CD4-positive, alpha-beta T cell treated with Interleukin-15 for 1 hour (primary cell): ENCODE data around the gene SERPINA7.
"Not testable (repeated sequence)": the region's sequence is repeated elsewhere in the genome, so short reads cannot be mapped to it uniquely, and the experiment has no call there.

Experiments
- DNase-seq: peaks from one replicate; pipeline ENCODE4 v3.0.0-alpha.2; 2020

The SERPINA7 gene

GRCh38 chrX:106038625-106039024 is at the start of gene SERPINA7:
SERPINA7 (minus strand) TSS chrX:106038727; CDS start chrX:106037058, 1,669 bp downstream.
- no peak for DNase-seq

GRCh38 chrX:106069048-106069447 is 30.5 kb upstream of the SERPINA7 start:
- no peak for DNase-seq

- no peak for DNase-seq
Measured at GRCh38 chrX:106050054-106050453, 11.5 kb upstream of the SERPINA7 start.

DNA sequence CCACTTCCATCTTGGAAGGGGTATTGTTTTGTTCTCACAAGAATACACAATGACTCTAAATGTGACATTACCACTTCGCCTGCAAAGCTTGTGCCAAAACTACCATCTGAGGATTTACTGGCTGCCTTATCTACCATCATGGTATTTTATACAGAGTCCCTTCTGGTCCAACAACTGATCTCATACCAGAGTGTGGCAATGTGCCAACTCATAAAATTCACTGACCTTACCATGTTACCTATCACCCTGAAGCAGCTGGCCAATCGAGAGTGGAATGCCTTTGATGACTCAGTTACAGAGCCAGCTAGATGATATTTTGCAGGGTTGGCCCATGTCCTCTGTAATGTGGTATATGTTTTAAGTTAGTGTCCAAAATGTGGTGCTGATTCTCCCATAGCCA is 3.8 kb upstream of the SERPINA7 start:
- no peak for DNase-seq

GRCh38 chrX:106040861-106041260 is 2.3 kb upstream of the SERPINA7 start:
- no peak for DNase-seq

DNA sequence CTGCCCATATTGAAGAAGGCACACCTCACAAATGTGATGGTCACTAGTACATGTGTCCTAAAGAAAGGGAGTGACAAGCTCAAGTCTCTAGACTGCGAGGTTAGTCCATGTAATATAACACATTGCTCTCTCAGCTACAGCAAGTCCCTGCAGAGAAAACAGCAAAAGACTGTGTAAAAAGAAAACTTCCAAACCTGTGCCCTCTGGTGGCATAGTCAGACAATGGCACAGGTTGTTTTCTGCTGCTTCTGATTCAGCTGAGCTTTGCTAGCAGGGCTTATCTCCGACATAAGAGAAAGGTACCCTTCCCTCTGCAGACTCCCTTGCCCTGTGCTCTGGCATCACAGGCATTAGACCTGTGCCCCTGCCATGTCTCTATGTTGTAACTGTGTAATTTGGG is 1.4 kb upstream of the SERPINA7 start:
- DNase-seq = no peak

DNA sequence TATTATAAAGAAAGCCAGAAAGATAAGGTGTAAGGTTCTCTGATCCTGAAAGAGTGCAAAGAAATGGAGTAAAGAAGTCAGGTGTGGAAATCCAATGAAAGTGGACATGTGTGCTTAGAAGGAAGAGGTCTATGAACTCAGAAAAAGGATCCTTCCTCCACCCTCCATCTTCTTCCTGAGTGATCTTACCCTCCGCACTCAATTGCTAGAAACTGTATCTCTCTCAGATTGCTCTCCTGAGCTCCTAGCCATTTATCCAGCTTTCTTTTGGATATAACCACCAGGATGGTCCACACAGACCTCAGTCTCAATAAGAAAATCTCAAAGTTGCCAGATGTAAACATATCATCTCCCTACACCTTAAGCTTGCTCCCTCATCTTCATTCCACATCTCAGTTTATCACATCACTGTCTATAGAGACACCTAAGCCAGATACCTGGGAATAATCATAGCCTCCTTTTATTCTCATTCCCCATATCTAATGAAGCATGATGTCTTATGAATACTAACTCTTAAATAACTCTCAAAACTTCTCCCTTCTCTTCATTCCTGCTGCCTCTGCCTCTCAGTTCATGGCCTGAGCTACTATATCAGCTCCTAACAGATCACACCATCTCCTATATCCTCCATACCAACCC is 573 bp downstream of the SERPINA7 start:
- DNase-seq = no peak

DNA sequence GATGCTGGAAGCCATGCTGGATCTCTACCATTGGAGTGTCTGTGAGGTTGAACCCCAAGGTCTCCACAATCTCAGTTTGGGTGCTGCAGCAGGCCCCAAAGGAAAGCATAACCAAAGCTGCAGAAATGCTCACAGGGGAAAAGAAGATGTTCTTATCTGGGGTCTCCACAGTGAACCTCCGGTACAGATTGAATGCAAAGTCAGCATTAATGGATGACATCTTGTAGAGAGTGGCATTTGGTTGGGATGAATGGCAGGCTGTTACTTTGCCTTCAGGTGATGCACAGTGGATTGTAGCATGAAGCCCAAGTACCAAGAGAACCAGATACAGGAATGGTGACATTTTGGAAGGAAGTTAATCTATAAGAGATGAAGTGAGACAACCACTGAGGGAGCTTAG is 1.8 kb downstream of the SERPINA7 start:
- no peak for DNase-seq

DNA sequence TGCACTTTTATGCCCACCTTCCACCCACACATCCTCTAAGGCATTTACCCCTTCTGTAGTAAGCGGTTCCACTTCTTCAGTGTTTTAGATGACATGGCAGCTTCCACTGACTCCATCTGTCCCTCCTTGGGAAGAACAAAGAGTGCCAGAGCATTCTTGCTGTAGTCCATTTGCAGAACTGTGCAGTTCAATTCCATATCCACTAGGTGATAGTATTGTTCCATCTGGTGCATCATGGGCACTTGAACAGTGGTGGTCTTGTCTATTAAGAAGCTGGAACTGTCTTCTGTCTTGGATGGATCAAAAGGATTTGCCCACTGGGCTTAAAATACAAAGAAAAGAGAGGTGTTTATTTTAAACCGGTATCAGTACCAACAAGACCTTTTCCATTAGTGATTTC is 3.5 kb downstream of the SERPINA7 start:
- DNase-seq = no peak

DNA sequence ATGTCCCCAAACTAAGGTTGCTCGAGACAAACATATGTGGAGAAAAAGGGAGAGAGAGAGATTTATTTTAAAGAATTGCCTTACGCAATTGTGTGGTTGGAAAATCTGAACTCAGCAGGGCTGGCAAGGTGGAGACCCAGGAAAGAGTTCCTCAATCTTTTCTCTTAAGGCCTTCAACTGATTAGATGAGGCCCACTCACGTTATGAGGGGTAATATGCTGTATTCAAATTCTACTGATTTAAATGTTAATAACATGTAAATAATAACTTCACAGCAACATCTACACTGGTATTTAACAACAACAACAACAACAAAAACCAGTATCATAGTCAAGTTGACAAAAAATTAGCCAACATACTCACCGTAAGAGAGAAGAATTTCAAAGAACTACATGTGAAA is 14.6 kb downstream of the SERPINA7 start:
- DNase-seq = no peak

DNA sequence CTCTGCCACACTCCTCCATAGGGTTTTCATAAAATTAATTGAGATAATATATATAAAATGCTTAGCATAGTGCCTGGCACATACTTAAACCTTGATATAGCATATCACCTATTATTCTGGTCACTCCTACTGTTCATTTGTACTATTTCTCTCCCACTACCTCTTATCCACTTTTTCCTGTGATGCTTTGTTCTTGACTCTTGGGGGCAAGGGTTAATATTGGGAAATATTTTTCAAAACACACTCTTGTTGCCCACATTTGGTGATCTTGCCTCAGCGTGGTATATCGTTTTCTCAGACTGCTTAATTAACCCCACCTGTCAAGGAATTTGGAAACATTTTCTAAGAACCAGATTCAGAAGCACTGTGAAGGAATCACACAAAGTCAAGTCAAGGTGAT is 16.3 kb downstream of the SERPINA7 start:
- DNase-seq = no peak

GRCh38 chrX:106014119-106014775 is 24.3 kb downstream of the SERPINA7 start:
- no peak for DNase-seq

- DNase-seq = no peak
Measured at GRCh38 chrX:106009145-106009544, 29.4 kb downstream of the SERPINA7 start.

- no peak for DNase-seq
Measured at GRCh38 chrX:106007815-106008214, 30.7 kb downstream of the SERPINA7 start.

- no peak for DNase-seq
Measured at GRCh38 chrX:106005684-106006083, 32.8 kb downstream of the SERPINA7 start.

- DNase-seq = not testable (repeated sequence)
Measured at GRCh38 chrX:106000609-106001008, 37.9 kb downstream of the SERPINA7 start.

- no peak for DNase-seq
Measured at GRCh38 chrX:106000203-106000602, 38.3 kb downstream of the SERPINA7 start.

DNA sequence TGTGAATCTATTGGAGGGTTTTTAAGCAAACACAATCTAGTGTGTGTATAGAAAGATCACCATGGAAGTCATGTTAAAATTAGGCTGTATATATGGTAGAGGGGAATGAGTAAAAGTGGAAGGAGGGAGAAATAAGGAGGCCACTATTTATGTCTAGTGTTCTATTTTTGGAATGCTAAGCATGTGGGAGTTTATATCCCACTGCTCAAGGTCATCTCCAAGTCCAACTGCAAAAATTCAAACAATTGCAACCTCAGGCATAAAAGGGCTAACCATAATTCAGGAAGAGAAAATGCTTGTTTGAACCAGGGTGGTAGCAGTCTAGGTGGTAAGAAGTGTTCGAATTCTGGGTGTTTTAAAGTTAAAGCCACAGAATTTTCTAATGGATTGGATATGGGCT is 39.2 kb downstream of the SERPINA7 start:
- no peak for DNase-seq

DNA sequence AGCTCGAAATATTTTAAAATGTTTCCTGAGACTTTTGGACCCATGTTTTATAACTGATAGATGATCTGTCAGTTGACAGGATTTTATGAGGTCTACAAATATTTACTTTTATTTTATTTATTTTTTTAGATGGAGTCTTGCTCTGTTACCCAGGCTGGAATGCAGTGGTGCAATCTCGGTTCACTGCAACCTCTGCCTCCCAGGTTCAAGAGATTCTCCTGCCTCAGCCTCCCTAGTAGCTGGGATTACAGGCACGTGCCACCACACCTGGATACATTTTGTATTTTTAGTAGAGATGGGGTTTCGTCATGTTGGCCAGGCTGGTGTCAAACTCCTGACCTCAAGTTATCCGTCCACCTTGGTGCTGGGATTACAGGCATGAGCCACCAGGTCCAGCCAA is 50.0 kb downstream of the SERPINA7 start:
- DNase-seq = not testable (repeated sequence)
